Esophagus muscularis mucosa (tissue), 4 donors: ENCODE data around the gene RELB.

Experiments used
- EP300 ChIP-seq: sonication (generic); formaldehyde crosslinking; IDR thresholded peaks from one replicate; pipeline ENCODE4 v1.6.1; 2017; ENCODE audit warnings: antibody characterized with exemption
- POLR2A ChIP-seq: fragments of 450-650 bp; IDR thresholded peaks from one replicate; pipeline ENCODE4 v1.6.1; 2017; ENCODE audit warnings: antibody characterized with exemption, moderate library complexity, mild to moderate bottlenecking, low read depth
- POLR2AphosphoS5 ChIP-seq, 2 donors: sonication (generic); formaldehyde crosslinking; IDR thresholded peaks; one replicate each; pipeline ENCODE4 v1.6.1; 2017; ENCODE audit warnings: antibody characterized with exemption in 2 of 2
- TF ChIP-seq, protein P1 (sequence below), 3 experiments: fragments of 200-600 bp in 2 of 3; fragments of 450-650 bp in 1 of 3; sonication (generic) in 2 of 3; IDR thresholded peaks; one replicate each; pipeline ENCODE4 v1.5.1; 2017 to 2019; ENCODE audit warnings: antibody characterized with exemption in 3 of 3, mild to moderate bottlenecking in 2 of 3, moderate library complexity in 1 of 3

DNA sequence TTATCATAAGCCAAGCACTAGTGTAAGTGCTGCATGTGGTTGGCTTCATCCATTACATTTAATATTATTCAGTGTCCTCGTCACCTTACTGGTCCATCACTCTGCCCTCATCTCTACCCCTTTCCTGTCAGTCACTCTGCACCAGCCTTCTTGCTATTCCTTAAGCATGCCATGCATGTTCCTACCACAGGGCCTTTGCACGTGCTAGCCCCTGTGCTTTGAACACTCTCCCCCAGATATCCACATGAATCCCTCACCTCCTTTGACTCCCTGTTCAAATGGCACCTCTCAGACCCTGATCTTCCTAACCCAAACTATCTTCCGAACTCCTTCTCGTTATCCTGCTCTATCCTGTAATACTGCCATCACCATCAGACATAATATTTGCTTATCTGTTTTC is 3.2 kb upstream of the RELB start:
- TF ChIP-seq, protein P1, sequence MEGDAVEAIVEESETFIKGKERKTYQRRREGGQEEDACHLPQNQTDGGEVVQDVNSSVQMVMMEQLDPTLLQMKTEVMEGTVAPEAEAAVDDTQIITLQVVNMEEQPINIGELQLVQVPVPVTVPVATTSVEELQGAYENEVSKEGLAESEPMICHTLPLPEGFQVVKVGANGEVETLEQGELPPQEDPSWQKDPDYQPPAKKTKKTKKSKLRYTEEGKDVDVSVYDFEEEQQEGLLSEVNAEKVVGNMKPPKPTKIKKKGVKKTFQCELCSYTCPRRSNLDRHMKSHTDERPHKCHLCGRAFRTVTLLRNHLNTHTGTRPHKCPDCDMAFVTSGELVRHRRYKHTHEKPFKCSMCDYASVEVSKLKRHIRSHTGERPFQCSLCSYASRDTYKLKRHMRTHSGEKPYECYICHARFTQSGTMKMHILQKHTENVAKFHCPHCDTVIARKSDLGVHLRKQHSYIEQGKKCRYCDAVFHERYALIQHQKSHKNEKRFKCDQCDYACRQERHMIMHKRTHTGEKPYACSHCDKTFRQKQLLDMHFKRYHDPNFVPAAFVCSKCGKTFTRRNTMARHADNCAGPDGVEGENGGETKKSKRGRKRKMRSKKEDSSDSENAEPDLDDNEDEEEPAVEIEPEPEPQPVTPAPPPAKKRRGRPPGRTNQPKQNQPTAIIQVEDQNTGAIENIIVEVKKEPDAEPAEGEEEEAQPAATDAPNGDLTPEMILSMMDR (IDR thresholded peaks at IDR 0.05), result no peak
- TF ChIP-seq POLR2A (no peak), EP300 (no peak), POLR2AphosphoS5 (IDR thresholded peaks at IDR 0.05) (no peak)
